ENCODE measurements around the gene HOTAIR.

The HOTAIR gene

DNA sequence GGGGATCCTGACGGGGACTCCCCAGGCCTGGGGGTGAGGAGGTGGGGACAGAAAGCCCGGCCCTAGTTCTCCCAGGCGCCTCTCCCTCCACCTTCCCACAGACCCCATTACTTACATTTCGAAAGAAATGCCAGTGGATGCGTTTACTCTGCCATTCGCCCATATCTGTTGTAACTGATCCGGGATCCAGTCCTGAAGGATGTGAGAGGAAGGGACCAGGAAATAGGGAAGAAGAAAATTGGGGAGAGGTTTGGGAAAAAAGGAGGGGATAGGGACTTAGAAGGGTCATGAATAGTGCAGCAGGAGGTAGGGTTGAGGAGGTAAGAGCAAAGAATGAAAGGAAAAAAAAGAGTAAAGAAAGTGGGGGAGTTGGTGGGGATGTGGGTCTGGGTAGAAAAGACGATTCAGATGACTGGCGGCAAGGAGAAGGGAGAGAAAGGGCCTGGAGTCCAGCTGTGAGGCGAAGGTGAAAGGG, 18.9 kb downstream of the HOTAIR start:
- DNase-seq: no peak

- no peak for DNase-seq
Measured at GRCh38 chr12:53955036-53955775, 19.5 kb downstream of the HOTAIR start.

GRCh38 chr12:53954694-53955035, 20.1 kb downstream of the HOTAIR start, which contains the start of gene HOXC12:
Gene HOXC12 (plus strand): TSS chr12:53954903. CDS start chr12:53954930, 27 bp downstream.
- no peak for DNase-seq

GRCh38 chr12:53953831-53954693, 20.7 kb downstream of the HOTAIR start:
- no peak for DNase-seq

- no peak for DNase-seq
Measured at GRCh38 chr12:53952871-53953734, 21.7 kb downstream of the HOTAIR start.

GRCh38 chr12:53952335-53952694, 22.4 kb downstream of the HOTAIR start:
- DNase-seq: no peak

DNA sequence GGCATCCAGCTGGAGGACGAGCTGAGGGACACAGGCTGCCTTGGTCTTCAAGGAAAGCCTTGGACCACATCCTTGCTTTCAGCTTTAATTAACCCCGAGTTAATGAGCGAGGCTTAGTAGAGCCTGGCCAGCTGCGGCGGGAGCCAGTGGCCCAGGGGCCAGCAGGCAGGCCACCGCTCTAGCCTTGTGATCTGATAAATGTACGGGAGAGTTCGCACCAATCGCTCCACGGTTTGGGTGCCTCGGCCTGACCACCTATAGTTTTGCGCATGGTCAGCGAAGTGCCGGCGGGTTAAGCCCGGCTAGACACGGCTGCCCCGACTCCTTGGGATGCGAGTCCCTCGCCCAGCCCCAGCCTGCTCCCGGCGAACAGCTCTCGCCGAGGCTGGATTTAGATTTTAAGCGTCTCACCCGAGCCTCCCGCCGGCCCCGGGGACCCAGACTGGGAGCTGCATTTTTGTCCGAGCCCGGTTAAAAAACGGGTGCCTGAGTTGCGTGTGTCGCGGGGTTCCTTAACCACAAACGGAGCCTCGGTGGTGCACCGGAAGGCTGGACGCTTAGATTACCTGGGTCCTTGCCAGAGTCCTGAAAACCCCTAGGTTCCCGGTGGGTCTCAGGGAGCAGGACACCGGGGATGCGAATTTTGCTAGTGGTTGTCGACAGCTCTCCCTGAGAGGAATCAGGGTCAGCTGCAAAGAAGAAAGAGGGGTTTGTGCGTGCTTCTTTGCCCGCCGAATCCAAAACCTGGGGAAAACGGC, 23.0 kb downstream of the HOTAIR start:
- no peak for DNase-seq

GRCh38 chr12:53950789-53951576, 23.8 kb downstream of the HOTAIR start:
- DNase-seq: no peak

DNA sequence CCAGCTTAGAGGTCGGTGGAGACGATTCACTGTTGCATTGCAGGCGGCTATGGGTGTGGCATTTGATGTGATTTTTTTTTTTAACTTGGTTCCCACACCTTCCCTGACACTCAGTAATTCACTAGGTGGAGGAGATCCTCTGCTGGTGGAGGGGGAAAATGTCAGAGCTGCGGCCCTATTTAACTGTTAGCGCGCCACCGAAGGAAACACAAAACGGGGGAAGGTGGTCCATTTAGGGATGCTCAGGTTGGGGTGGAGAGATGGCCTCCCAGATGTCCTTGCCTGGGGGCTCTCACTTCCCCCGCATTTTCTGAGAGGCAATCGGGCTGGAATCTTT, 24.3 kb downstream of the HOTAIR start:
- DNase-seq: no peak

- DNase-seq: no peak
Measured at GRCh38 chr12:53949631-53950436, 24.9 kb downstream of the HOTAIR start.

DNA sequence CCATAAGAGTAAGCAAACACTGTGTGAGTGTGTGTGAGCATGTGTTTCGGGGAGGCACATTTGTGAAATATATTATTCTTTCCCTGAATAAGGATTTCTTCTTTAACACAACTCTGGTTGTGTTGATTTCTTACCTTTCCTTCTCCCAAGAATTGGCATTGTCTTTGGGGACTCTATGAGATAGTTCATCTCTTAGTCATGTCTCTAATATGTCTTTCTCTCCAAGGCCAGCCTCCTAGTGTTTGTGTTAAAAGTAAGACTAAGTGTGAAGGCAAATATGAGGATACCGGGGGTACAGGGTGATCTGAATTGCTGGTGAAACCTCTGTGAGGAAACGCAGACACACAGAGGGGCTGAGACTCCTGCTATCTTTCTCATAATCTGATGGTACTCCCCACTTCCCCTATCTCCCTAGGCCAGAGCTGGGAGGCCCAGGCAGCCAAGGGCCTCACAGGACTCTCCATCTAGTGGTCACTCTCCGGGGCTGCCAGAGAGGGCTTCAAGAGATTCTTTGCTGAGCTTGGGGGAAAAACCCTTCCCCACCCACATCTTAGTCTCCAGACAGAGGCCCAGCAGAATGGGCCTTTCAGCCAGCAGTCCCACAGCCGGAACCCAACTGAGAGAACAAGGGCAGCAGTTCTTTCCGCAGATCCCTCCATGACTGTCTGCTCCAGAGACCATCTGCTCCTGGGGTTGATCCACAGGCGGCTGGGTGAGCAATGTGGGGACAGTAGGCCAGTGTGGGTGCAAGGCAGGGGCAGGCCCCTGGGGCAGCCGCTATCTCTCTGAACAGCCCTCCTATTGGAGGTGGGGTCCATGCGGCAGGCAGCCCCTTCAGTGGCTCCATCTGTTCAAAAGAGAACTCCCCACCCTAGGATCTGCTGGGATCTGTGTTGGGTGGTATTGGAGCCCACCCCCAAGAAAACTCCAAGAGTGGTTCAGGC, 25.8 kb downstream of the HOTAIR start:
- DNase-seq: no peak

DNA sequence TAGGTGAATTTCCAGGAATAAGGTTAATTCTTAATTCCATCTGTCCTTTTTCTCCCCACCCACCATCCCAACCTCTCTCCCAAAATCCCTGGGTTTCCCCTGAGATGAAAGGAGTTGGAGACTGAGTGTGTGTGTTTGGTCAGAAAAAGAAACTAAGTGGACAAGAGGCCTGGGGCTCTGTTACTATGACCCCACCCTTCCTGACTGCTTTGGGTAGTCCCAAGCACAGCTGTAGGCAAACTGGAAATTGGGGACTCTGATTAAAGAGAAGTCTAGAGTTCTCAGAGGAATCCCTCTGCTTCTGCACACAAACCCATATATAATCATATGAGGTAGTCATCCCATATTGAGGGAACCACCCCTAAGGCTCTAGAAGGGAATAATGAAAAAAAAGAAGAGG, 27.0 kb downstream of the HOTAIR start:
- DNase-seq: no peak

DNA sequence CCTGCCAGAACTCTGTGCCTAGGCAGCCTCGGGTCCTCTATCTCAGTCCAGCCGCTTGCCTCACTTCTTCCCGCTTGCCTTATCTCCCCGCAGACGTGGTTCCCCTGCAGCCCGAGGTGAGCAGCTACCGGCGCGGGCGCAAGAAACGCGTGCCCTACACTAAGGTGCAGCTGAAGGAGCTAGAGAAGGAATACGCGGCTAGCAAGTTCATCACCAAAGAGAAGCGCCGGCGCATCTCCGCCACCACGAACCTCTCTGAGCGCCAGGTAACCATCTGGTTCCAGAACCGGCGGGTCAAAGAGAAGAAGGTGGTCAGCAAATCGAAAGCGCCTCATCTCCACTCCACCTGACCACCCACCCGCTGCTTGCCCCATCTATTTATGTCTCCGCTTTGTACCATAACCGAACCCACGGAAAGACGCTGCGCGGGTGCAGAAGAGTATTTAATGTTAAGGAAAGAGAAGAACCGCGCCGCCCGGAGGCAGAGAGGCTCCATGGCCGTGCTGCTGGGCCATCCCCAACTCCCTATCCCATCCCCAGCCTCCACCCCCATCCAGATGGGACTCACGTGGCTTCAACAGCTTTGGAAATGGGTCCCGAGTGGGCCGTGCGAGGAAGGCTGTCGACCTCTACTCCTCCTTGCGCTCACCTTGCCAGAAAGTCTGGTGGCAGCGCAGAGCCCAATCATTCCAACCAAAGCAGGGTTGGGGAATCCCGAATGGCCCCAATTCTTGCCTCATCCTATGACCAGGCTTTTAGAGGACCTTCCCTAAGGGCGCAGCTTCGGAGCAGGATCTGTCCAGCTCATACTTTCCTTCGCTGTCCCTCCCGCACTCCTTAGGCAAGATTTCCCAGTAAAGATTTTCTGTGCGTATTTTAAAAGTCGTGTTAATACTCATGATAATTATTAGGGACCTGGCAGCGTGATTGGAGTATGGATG, 29.6 kb downstream of the HOTAIR start:
- no peak for DNase-seq

DNA sequence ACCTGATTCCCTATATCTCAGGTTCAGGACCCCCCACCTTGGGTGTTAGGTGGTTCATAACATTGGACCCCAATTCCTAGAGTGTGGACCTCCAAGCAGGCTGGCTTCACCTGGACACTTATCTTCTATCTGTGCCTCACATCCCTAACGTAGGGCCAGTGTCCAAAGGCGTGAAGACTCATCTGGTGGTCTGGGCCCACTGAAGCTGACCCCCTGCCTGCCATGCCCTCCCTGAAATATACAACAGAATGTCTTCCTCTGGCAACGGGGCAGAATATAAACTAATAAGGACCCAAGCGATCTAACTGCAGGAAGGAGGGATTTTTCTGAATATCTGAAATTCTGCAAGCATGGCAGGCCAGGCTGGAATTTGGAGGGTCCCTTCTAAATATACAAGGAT, 30.5 kb downstream of the HOTAIR start:
- no peak for DNase-seq

DNA sequence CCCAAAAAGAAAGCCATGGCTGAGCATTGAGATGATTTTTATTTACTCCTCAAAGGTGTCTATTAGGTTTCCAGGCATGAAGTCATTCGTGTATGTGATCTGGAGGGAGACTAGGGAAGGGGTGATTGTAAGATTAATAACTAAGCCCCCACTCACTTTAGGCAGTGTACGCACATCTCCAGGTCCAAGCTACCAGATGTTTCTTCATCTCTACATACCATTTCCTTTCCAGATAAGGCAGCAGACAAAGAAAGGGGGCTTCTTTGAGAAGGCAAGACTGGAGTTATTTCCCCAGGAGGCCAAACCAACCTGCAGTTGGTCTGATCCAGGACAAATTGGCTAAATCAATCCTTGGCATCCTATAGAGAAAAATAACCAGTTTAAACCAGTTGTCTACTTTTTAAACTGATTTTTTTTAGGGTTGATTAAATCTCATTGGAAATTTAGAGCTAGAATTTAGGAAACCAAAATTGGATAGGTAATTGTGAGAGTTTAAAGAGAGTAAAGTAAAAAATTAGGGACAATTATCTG, 32.2 kb downstream of the HOTAIR start:
- no peak for DNase-seq

DNA sequence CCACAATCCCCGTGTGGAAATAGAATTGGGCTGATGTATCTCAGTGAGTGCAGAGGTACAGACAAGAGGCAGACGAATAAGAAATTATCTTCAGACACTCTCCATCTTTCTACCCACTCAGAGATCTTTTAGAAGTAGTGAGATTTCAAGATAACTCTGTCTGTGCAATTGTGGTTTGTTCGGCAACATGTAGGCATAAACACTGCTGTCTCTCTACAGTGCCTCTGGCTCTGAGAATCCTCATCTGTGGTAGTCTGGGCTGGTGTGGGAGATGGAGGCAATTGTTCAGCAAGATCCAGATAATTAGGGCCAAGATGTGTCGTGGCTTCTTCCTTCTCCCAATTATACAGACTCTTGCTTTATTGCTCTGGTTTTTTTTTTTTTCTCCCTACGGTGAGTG, 33.0 kb downstream of the HOTAIR start:
- no peak for DNase-seq

DNA sequence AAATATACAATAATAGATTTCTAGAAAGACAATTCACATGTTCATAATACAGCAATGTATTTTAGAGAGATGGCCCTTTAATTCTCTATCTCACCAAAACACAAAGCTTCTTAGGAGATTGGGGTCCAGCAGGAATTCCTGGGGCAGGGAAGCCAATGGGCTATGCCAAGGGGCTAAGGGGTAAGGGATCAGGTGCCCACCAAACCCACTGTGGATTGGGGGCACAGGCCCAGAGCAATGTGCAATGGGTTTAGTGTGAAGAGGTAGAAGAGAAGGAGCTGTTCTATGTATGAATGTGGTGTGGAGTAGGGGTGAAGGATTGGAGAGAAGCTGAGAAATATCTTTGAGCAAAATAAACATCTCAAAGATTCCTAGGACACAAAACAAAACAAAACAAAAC, 33.6 kb downstream of the HOTAIR start:
- DNase-seq: no peak

GRCh38 chr12:53940443-53941014, 34.2 kb downstream of the HOTAIR start:
- DNase-seq: no peak

Measured in NK-92 treated with Interleukin-12 subunit alpha and Interleukin-12 subunit beta, amount 100 ng/mL, for 24 hours (cell line).